ENCODE measurements around the gene GLS. TPM values are rescaled to one million over a fixed set of nuclear protein-coding genes. Genes with fewer than 3 reads are reported as not detected.

GLS gene
- total and polyA plus RNA-seq, 9 of the 15 experiments (the other 6 are each of a cell fraction or from before 2014, with no cell fraction given): 13.7 to 77.5 (median 48.2) TPM

- TF ChIP-seq MGA (IDR thresholded peaks at IDR 0.05): no peak
- no peak for TF ChIP-seq ASH1L (IDR thresholded peaks at IDR 0.05; ENCODE audit: borderline replicate concordance, low read depth, partially characterized antibody)
- TF ChIP-seq E2F8 (IDR thresholded peaks at IDR 0.05; ENCODE audit: low read depth, partially characterized antibody): no peak
- TF ChIP-seq HDAC6 (IDR thresholded peaks at IDR 0.05; ENCODE audit: low read depth, low read length): no peak
- TF ChIP-seq NR1H2 (CRISPR knock-in tag; IDR thresholded peaks at IDR 0.05): no peak
- no peak for TF ChIP-seq RFX7 (CRISPR knock-in tag; IDR thresholded peaks at IDR 0.05)
- TF ChIP-seq ADNP (tag; IDR thresholded peaks at IDR 0.05): no peak
- TF ChIP-seq DDX20 (tag; IDR thresholded peaks at IDR 0.05; ENCODE audit: low read depth): no peak
- TF ChIP-seq KLF1 (tag; IDR thresholded peaks at IDR 0.05): no peak
- TF ChIP-seq MAFK (IDR thresholded peaks at IDR 0.05; ENCODE audit: low read length): peak; percentile 19; the same call in 1 of the 2 replicates
- TF ChIP-seq ATF3 (IDR thresholded peaks at IDR 0.05): peak; percentile 50
- TF ChIP-seq ATF3 (CRISPR knock-in tag; conservative IDR thresholded peaks at IDR 0.05): no peak
Observed at GRCh38 chr2:190910341-190911136, 29.9 kb downstream of the GLS start (continued).

All from K562 (cell line).